RWPE2 (cell line): Measurements from ENCODE around the gene USP36.
A peak's percentile ranks its signal among the peaks of the same experiment; 100 is the strongest.

Experiments
- ATAC-seq: fragments of 200-7000 bp; cut with Tn5 transposase; 3 replicates; pipeline ENCODE4 v1.9.1; 2021; ENCODE audit warnings: low read depth
- DNase-seq: peaks from one replicate; pipeline ENCODE4 v3.0.0-alpha.2; 2020; ENCODE audit warnings: low spot score
- H3K27ac ChIP-seq: fragments of 450-650 bp; 2 replicates; pipeline ENCODE4 v1.5.1; 2017; ENCODE audit warnings: mild to moderate bottlenecking; ENCODE audit not compliant: poor library complexity, severe bottlenecking
- H3K27me3 ChIP-seq: fragments of 250-450 bp; sonication (Bioruptor Pico); 2 replicates; pipeline ENCODE4 v1.5.1; 2021; ENCODE audit warnings: mild to moderate bottlenecking, moderate library complexity; ENCODE audit not compliant: insufficient read depth, poor library complexity, severe bottlenecking
- H3K36me3 ChIP-seq: fragments of 250-450 bp; sonication (Bioruptor Pico); 2 replicates; pipeline ENCODE4 v1.5.1; 2020; ENCODE audit warnings: low read depth, mild to moderate bottlenecking, moderate library complexity
- H3K4me1 ChIP-seq: fragments of 250-450 bp; sonication (Bioruptor Pico); 2 replicates; pipeline ENCODE4 v1.5.1; 2021; ENCODE audit warnings: mild to moderate bottlenecking, moderate library complexity; ENCODE audit not compliant: insufficient read depth, poor library complexity, severe bottlenecking
- H3K4me3 ChIP-seq: fragments of 250-450 bp; sonication (Bioruptor Pico); 2 replicates; pipeline ENCODE4 v1.5.1; 2021; ENCODE audit warnings: mild to moderate bottlenecking, moderate library complexity; ENCODE audit not compliant: severe bottlenecking
- H3K9me3 ChIP-seq: fragments of 250-450 bp; sonication (Bioruptor Pico); 2 replicates; pipeline ENCODE4 v1.5.1; 2021; ENCODE audit warnings: mild to moderate bottlenecking, moderate library complexity; ENCODE audit not compliant: severe bottlenecking
- CTCF ChIP-seq: fragments of 450-650 bp; IDR thresholded peaks from one replicate; pipeline ENCODE4 v1.5.1; 2017; ENCODE audit warnings: mild to moderate bottlenecking, moderate library complexity; ENCODE audit not compliant: poor library complexity, severe bottlenecking

USP36 gene

GRCh38 chr17:78876094-78876597 lies 35.5 kb upstream of the USP36 start:
- H3K27me3 ChIP-seq = no peaks in the 10 kb centered on the region
- no peaks in the 10 kb centered on the region for H3K36me3 ChIP-seq
- H3K4me1 ChIP-seq = peaks cover 18% of the 10 kb centered on the region
- TF ChIP-seq CTCF = no peak
- no peaks in the 10 kb centered on the region for H3K9me3 ChIP-seq
- DNase-seq = no peak
- H3K4me3 ChIP-seq = no peak overlapping the region
- no peak for ATAC-seq
- no peak overlapping the region for H3K27ac ChIP-seq

- ATAC-seq (peak; percentile 44; the same call in 2 of the 3 replicates), DNase-seq (no peak)
- Histone ChIP-seq H3K4me1 (peaks cover 18% of the 10 kb centered on the region), H3K9me3 (no peaks in the 10 kb centered on the region), H3K36me3 (no peaks in the 10 kb centered on the region), H3K27me3 (no peaks in the 10 kb centered on the region), H3K27ac (no peak overlapping the region), H3K4me3 (no peak overlapping the region)
- no peak for TF ChIP-seq CTCF
Measured at GRCh38 chr17:78875363-78876093, 34.9 kb upstream of the USP36 start.

GRCh38 chr17:78873519-78874340 lies 33.1 kb upstream of the USP36 start:
- no peaks in the 10 kb centered on the region for H3K9me3 ChIP-seq
- ATAC-seq (peak; percentile 86), DNase-seq (no peak)
- H3K27ac ChIP-seq = peak overlapping the region; percentile 34
- H3K36me3 ChIP-seq = peaks cover 5% of the 10 kb centered on the region
- no peaks in the 10 kb centered on the region for H3K27me3 ChIP-seq
- no peak overlapping the region for H3K4me3 ChIP-seq
- no peak for TF ChIP-seq CTCF
- peaks cover 18% of the 10 kb centered on the region for H3K4me1 ChIP-seq

- no peak for DNase-seq
- Histone ChIP-seq H3K4me1 (peaks cover 18% of the 10 kb centered on the region), H3K9me3 (no peaks in the 10 kb centered on the region), H3K36me3 (peaks cover 8% of the 10 kb centered on the region), H3K27ac (no peak overlapping the region), H3K4me3 (no peak overlapping the region), H3K27me3 (no peaks in the 10 kb centered on the region)
- ATAC-seq = no peak
- TF ChIP-seq CTCF = no peak
Measured at GRCh38 chr17:78872486-78872885, 31.9 kb upstream of the USP36 start.

- H3K9me3 ChIP-seq = no peaks in the 10 kb centered on the region
- DNase-seq (no peak), ATAC-seq (no peak)
- no peaks in the 10 kb centered on the region for H3K27me3 ChIP-seq
- peaks cover 8% of the 10 kb centered on the region for H3K36me3 ChIP-seq
- H3K27ac ChIP-seq = no peak overlapping the region
- H3K4me3 ChIP-seq = no peak overlapping the region
- no peak for TF ChIP-seq CTCF
- H3K4me1 ChIP-seq = peaks cover 15% of the 10 kb centered on the region
Measured at GRCh38 chr17:78870621-78871020, 30.0 kb upstream of the USP36 start.
